Measurements from ENCODE around the gene RAD52.

- TF ChIP-seq EP300 (IDR thresholded peaks at IDR 0.05) = no peak
- TF ChIP-seq CTCF (IDR thresholded peaks at IDR 0.05) = no peak
Measured at GRCh38 chr12:989751-990660, 40.5 kb upstream of the RAD52 start.

Measured in suprapubic skin (tissue), 3 donors.